NCI-H526 treated with DMSO at 0.1 percent for 48 hours (cell line): ENCODE measurements around the gene CLEC4G.
"Not testable (repeated sequence)": the region's sequence is repeated elsewhere in the genome, so short reads cannot be mapped to it uniquely, and the experiment has no call there.

Experiments used
- DNase-seq: peaks from one replicate; lab custom pipeline; 2025; lab: John Stamatoyannopoulos, UW

The CLEC4G gene

GRCh38 chr19:7732045-7732444 is at the start of gene CLEC4G:
CLEC4G (minus strand) TSS chr19:7732110; CDS start chr19:7732102, 8 bp downstream.
- DNase-seq, result no peak

GRCh38 chr19:7781157-7781556 is 49.2 kb upstream of the CLEC4G start:
- DNase-seq, result no peak

GRCh38 chr19:7779631-7780486 is 47.9 kb upstream of the CLEC4G start:
- no peak for DNase-seq

DNA sequence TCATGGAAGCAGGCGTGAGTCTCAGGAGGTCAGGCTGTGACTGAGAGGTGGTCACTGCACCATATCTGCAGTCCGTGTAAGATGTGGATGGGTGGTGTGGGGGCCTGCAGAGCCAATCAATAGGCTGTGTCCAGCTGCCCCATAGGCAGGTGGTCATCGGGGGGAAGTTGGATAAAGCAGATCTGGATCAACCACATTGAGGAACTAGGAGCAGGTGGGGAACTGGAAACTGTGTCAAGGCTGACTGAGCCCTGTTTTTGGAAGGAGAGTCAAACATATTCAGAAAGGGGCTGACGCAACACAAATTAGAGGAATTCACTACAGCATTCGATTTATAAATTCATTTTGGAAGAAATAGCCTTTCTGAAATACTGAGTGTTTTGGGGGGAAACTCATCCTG is 46.2 kb upstream of the CLEC4G start:
- no peak for DNase-seq

DNA sequence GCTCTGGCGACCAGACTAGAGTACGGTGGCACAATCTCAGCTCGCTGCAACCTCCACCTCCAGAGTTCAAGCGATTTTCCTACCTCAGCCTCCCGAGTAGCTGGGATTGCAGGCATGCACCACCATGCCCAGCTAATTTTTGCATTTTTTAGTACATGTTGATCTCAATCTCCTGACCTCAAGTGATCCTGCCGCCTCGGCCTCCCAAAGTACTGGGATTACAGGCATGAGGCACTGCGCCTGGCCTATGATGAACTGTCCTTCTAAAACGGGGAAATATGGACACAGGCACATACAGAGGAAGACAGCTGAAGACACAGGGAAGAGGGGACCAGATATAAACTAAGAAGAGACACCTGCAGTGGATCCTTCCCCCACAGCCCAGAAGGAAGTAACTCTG is 43.9 kb upstream of the CLEC4G start:
- DNase-seq, result no peak

DNA sequence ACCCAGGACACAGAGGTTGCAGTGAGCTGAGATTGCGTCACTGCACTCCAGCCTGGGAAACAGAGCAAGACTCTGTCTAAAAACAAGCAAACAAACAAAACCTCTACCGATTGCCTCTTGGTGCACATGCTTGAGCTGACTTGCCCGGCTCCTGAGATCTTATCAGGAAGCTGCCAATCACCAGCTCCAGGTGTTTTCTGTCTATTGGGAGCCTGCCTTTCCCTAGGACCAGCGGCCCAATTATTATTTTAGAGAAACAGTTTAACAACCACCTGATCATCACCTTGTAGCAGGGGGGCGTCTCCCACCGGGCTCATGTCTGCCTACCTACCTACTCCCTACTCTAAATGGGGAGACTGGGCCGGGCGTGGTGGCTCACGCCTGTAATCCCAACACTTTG is 41.9 kb upstream of the CLEC4G start:
- DNase-seq, result no peak

- DNase-seq, result no peak
These were observed 40.9 kb upstream of the CLEC4G start for GRCh38 chr19:7772752-7773291.

- no peak for DNase-seq
These were observed 39.2 kb upstream of the CLEC4G start for GRCh38 chr19:7771072-7771471.

DNA sequence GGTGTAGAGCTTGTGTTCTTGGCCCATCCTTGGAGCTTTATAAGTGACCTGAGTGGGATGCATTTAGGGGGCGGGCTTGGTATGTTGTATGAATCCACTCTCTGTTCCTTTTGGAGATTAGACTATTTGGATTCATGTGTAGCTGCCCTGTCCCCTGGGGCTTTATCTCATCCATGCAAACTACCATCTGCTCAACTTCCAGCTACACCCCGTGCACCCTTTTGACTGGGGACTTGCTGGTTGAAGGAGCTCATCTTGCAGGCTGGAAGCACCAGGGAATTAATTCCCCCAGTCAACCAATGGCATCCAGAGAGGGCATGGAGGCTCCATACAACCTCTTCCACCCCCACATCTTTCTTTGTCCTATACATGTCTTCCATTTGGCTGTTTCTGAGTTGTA is 37.3 kb upstream of the CLEC4G start:
- DNase-seq, result peak; percentile 1

- no peak for DNase-seq
These were observed 35.6 kb upstream of the CLEC4G start for GRCh38 chr19:7767487-7767886.

- no peak for DNase-seq
These were observed 34.6 kb upstream of the CLEC4G start for GRCh38 chr19:7766535-7766934.

- not testable (repeated sequence) for DNase-seq
These were observed 33.1 kb upstream of the CLEC4G start for GRCh38 chr19:7765043-7765442.

- DNase-seq, result not testable (repeated sequence)
These were observed 32.2 kb upstream of the CLEC4G start for GRCh38 chr19:7764157-7764556.

DNA sequence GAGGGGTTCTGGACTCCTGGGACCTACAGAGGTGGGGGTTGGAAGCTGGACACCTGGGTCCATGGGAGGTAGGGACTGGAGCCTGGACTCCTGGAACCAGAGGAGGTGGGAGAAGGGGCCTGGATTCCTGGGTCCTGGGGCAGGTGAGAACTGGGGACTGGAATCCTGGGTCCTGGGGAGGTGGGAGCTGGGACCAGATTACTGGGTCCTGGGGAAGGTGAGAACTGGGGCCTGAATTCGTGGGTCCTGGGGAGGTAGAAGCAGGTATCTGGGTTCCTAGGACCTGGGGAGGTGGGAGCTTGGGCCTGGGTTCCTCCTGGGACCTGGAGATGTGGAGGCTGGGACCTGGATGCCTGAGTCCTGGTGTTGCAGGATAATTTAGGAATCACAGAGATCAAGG is 31.8 kb upstream of the CLEC4G start:
- DNase-seq, result no peak

DNA sequence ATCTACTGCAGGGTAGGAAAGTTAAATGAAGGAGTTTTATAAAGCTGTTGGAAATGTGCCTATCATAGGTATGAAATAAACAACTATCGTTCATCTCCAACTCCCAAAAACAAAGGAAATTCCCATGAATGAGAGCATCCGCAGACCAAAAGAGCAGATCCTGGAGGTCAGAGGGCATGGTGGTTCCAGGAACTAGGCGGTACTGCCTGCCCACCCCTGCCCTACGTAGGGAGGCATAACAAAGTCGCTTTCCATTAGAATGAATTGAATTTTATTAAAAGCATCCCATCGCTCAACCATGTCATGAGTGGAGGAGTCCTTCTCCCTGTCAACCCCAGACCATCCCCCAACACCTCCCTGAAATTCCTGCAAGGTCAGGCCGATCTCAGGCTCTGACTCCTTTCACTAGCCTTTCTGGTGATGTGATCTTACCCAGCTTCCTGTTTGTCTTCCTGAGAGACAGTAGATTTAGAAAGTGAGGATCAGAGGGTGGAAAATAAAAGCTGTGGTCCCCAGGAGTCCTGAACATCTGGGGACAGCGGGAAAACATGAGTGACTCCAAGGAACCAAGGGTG is 30.9 kb upstream of the CLEC4G start, which contains the start of gene CLEC4M:
Gene CLEC4M (plus strand): TSS at position 525 of the 575 bp plus-strand sequence. CDS start 24 bp downstream, at position 549.
- no peak for DNase-seq

DNA sequence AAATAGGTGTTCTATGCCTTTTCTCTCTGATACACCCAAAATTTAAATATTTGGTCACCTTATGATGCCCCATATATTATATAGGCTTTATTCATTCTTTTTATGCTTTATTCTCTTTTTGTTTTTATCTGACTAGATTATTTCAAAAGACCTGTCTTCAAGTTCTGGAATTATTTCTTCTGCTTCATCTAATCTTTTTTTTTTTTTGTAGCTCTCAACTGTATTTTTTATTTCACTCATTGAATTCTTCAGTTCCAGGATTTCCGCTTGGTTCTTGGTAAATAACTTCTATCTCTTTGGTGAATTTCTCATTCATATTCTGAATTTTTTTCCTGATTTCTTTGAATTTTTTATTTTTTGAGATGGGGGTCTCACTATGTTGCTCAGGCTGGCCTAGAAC is 27.2 kb upstream of the CLEC4G start:
- DNase-seq, result no peak

GRCh38 chr19:7757358-7757757 is 25.4 kb upstream of the CLEC4G start:
- DNase-seq, result no peak

DNA sequence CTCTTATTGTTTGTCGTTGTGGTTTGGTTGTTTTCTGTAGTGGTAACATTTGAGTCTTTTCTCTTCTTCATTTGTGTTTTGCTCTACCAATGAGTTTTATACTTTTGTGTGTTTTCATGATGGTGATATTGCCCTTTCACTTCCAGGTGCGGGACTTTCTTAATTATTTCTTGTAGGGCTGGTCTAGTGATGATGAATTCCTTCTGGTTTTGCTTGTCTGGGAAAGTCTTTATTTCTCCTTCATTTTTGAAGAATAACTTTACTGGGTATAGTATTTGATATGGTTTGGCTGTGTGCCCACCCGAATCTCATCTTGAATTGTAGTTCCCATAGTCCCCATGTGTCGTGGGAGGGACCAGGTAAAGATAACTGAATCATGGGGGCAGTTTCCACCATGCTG is 24.3 kb upstream of the CLEC4G start:
- no peak for DNase-seq

DNA sequence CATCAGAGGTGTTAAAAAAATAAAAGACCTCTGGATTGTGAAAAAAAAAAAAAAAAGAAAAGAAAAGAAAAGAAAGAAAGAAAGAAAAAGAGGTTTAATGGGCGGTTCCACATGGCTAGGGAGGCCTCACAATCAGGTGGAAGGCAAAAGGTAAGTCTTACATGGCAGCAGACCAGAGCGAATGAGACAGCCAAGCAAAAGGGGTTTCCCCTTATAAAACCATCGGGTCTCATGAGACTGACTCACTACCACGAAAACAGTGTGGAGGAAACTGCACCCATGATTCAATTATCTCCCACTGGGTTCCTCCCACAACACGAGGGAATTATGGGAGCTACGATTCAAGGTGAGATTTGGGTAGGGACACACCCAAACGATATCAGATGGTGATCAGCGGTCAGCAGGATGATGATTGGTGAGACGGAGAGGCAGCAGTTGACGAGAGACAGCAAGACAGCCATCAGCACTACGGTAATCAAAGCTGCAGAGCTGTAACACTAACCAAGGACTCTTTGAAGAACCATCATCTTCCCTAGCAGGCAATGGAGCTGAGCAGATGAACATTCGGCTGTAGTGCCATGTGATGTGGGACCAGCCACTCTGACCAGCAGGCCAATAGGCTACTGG is 19.4 kb upstream of the CLEC4G start:
- no peak for DNase-seq

GRCh38 chr19:7748756-7749155 is 16.8 kb upstream of the CLEC4G start:
- DNase-seq, result peak; percentile 1

- no peak for DNase-seq
These were observed 16.3 kb upstream of the CLEC4G start for GRCh38 chr19:7748171-7748570.
